ENCODE measurements around the gene C8A. TPM values are rescaled to one million over a fixed set of nuclear protein-coding genes. Genes with fewer than 3 reads are reported as not detected.

C8A gene
- total and polyA plus RNA-seq, 2 of the 8 experiments (the other 6 are each of a cell fraction or from before 2014, with no cell fraction given): not detected

- Histone ChIP-seq H3K79me2 (ENCODE audit: control insufficient read depth in 1 of 2, insufficient read depth in 2 of 2, low read length in 2 of 2) (no peaks in the 10 kb centered on the region), H4K8ac (ENCODE audit: extremely low read depth, insufficient read depth, low read length) (no peak overlapping the region), H3K9ac (replicated peaks in 1 of 4; ENCODE audit: extremely low read depth in 1 of 4, low read depth in 3 of 4, low read length in 3 of 4) (no peak overlapping the region), H3K4me1 (replicated peaks in 1 of 4; ENCODE audit: control insufficient read depth in 3 of 4, insufficient read depth in 4 of 4, low read length in 3 of 4) (peaks cover 0 to 5% (median 3%) of the 10 kb centered on the region in 4 experiments; a peak in 3 of 7 replicates), H4K20me1 (replicated peaks in 1 of 2; ENCODE audit: control insufficient read depth in 1 of 2, insufficient read depth in 2 of 2, low read length in 2 of 2) (no peaks in the 10 kb centered on the region), H2BK20ac (ENCODE audit: low read length) (no peak overlapping the region), H2BK120ac (replicated peaks; ENCODE audit: low read depth, low read length) (no peak overlapping the region), H3K4me2 (ENCODE audit: insufficient read depth in 1 of 2, low read depth in 2 of 2, low read length in 2 of 2) (no peak overlapping the region), H3K56ac (replicated peaks; ENCODE audit: insufficient read length, low read depth, low read length) (no peak overlapping the region), H3K23ac (ENCODE audit: insufficient read length) (no peak overlapping the region), H3K23me2 (ENCODE audit: low read depth, low read length) (no peaks in the 10 kb centered on the region), H3K4me3 (ENCODE audit: extremely low read depth in 1 of 4, insufficient read depth in 2 of 4, low read depth in 3 of 4, low read length in 4 of 4) (no peak overlapping the region), H3K4ac (replicated peaks; ENCODE audit: insufficient read length, low read depth, low read length) (no peak overlapping the region), H3K18ac (ENCODE audit: extremely low read depth, low read length) (no peak overlapping the region), H2BK5ac (ENCODE audit: low read depth, low read length) (no peak overlapping the region), H4K91ac (replicated peaks; ENCODE audit: insufficient read length, low read length) (no peak overlapping the region), H3K9me3 (ENCODE audit: insufficient read depth in 2 of 2, low read depth in 1 of 2, low read length in 1 of 2) (no peaks in the 10 kb centered on the region), H2AFZ (ENCODE audit: low read length) (no peak overlapping the region), H3K27me3 (replicated peaks in 1 of 4; ENCODE audit: control insufficient read depth in 3 of 4, extremely low read depth in 1 of 4, insufficient read depth in 3 of 4, low read length in 3 of 4) (no peaks in the 10 kb centered on the region; a peak in 1 of 7 replicates), H3K36me3 (ENCODE audit: control insufficient read depth in 2 of 4, insufficient read depth in 4 of 4, low read length in 3 of 4) (no peaks in the 10 kb centered on the region), H3K27ac (ENCODE audit: low read depth, low read length) (no peak overlapping the region), H4K5ac (ENCODE audit: insufficient read length, low read depth, low read length) (no peak overlapping the region), H2BK15ac (ENCODE audit: low read length) (no peak overlapping the region), H3K79me1 (ENCODE audit: low read depth, low read length) (no peaks in the 10 kb centered on the region), H3K14ac (ENCODE audit: insufficient read length) (no peak overlapping the region), H2BK12ac (ENCODE audit: low read depth, low read length) (no peak overlapping the region), H2AK5ac (ENCODE audit: low read depth, low read length) (no peak overlapping the region)
- ChIA-PET CTCF (ENCODE audit: partially characterized antibody) (no interaction called here), POLR2A (ENCODE audit: partially characterized antibody) (interaction anchor here (1.1 kb wide), 1 partner anchor 22 kb away, joined by 3 read pairs; no protein-coding TSS in a partner anchor)
- no peak for TF ChIP-seq KDM1A (IDR thresholded peaks at IDR 0.05; ENCODE audit: borderline replicate concordance, low read length)
- TF ChIP-seq KDM4A (IDR thresholded peaks at IDR 0.05; ENCODE audit: low read depth, low read length, severe bottlenecking): no peak
- no peak for TF ChIP-seq E2F6 (IDR thresholded peaks at IDR 0.05)
- no peak for TF ChIP-seq CHD1 (IDR thresholded peaks at IDR 0.05; ENCODE audit: low read depth, low read length)
- TF ChIP-seq HDAC6 (IDR thresholded peaks at IDR 0.05; ENCODE audit: low read depth, low read length): no peak
- TF ChIP-seq HDAC2 (IDR thresholded peaks at IDR 0.05; ENCODE audit: borderline replicate concordance in 1 of 2, low read depth in 2 of 2, low read length in 2 of 2): no peak
- TF ChIP-seq SUZ12 (IDR thresholded peaks at IDR 0.05; ENCODE audit: low read length): no peak
- no peak for TF ChIP-seq CTBP2 (IDR thresholded peaks at IDR 0.05; ENCODE audit: borderline replicate concordance, insufficient read depth, insufficient read length, low read length)
- no peak for TF ChIP-seq CTCF (IDR thresholded peaks at IDR 0.05; ENCODE audit: control extremely low read depth in 1 of 3, insufficient read depth in 1 of 3, low read depth in 1 of 3, low read length in 3 of 3)
- DNase-seq (ENCODE audit: low read depth in 1 of 2, low spot score in 2 of 2) (no peak), FAIRE-seq (no peak)
- WGBS, 2 experiments (ENCODE audit: extremely low coverage in 1 of 2, insufficient coverage in 1 of 2, insufficient read length in 1 of 2, insufficient replicate concordance in 2 of 2, low coverage in 1 of 2, low lambda C conversion rate in 2 of 2, missing lambda C conversion rate in 1 of 2): 15% methylated on average over 1 of the region's 1 CpG; no CpG with 5 or more reads in 1 of the 2 experiments
Observed at GRCh38 chr1:56940039-56940438, 85.4 kb downstream of the C8A start.

All from H1 (cell line).